ENCODE measurements around the gene CCDC187.

DNA sequence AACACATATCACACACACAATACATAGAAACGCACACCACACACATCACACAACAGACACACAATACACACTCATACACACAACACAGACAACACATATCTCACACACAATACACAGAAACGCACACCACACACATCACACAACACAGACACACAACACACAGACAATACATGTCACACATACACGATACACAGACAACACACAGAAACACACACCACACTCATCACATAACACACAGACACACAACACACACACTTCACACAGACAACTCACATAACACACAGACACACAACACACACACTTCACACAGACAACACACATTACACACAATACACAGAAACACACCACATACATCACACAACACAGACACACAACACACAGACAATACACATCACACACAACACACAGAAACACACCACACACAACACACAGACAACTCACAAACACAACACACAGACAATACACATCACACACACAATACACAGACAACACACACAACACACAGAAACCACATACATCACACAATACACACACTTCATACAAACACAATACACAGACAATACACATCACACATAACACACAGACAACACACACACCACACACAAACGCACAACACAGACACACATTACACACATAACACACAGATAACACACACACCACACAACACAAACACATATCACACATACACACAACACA is 4.3 kb upstream of the CCDC187 start:
- TF ChIP-seq CTCF (IDR thresholded peaks at IDR 0.05 in 8 of 11, conservative IDR thresholded peaks at IDR 0.05 in 3 of 11) (no peak), POLR2AphosphoS5 (IDR thresholded peaks at IDR 0.05) (no peak)

All from spleen (tissue), 7 donors.